Osteocyte (in vitro differentiated cells): ENCODE data around the gene GSTM1. TPM values are rescaled to one million over a fixed set of nuclear protein-coding genes. Genes with fewer than 3 reads are reported as not detected.

Experiments
- DNase-seq: peaks from one replicate; pipeline ENCODE4 v3.0.0; 2021; ENCODE audit warnings: mixed read lengths; ENCODE audit not compliant: unreplicated experiment; ENCODE audit errors: extremely low spot score
- H3K27ac Mint-ChIP-seq: one replicate; pipeline ENCODE4 v1.8.0; 2021; ENCODE audit warnings: mild to moderate bottlenecking, mixed read lengths; ENCODE audit not compliant: unreplicated experiment
- H3K27me3 Mint-ChIP-seq: one replicate; pipeline ENCODE4 v1.8.0; 2021; ENCODE audit warnings: mixed read lengths; ENCODE audit not compliant: unreplicated experiment
- H3K36me3 Mint-ChIP-seq: one replicate; pipeline ENCODE4 v1.8.0; 2021; ENCODE audit warnings: mixed read lengths; ENCODE audit not compliant: unreplicated experiment
- H3K4me1 Mint-ChIP-seq: one replicate; pipeline ENCODE4 v1.8.0; 2021; ENCODE audit warnings: mixed read lengths; ENCODE audit not compliant: unreplicated experiment
- H3K4me3 Mint-ChIP-seq: one replicate; pipeline ENCODE4 v1.8.0; 2021; ENCODE audit warnings: mild to moderate bottlenecking, moderate library complexity, mixed read lengths; ENCODE audit not compliant: unreplicated experiment
- H3K9me3 Mint-ChIP-seq: one replicate; pipeline ENCODE4 v1.8.0; 2021; ENCODE audit warnings: mixed read lengths; ENCODE audit not compliant: unreplicated experiment
- total RNA-seq: library from RNA; stranded (reverse); gene quantifications from 2 replicates; pipeline ENCODE4 v1.2.1, GENCODE V29; 2021
- TF ChIP-seq, protein P1 (sequence below): fragments of 200-600 bp; sonication (generic); IDR thresholded peaks from 2 replicates; pipeline ENCODE4 v1.5.0; 2021; ENCODE audit warnings: antibody characterized with exemption, mild to moderate bottlenecking, moderate library complexity

The GSTM1 gene
- total RNA-seq, 1 donor from 2014 or later: 7.8 TPM

DNA sequence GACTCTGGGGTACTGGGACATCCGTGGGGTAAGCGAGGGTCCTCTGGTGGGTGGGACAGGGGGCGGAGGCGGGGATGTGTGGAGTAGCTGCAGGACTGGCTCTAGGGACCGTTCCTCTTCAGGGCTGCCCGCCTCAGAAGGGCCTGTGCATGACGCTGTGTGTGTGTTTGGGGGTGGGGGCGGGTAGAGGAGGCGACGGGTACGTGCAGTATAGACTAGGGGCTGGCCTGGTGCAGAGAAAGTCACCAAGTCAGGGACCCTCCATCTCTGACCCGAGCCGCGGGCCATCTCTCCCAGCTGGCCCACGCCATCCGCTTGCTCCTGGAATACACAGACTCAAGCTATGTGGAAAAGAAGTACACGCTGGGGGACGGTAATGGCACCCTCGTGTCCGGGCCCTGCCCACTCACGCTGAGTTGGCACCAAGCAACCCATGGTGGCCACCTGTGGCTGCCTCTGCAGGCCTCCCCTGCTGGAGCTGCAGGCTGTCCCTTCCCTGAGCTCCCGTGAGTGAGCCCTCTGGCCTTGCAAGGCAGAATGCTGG, 24.8 kb downstream of the GSTM1 start:
- H3K27ac Mint-ChIP-seq: no peak overlapping the region
- no peak overlapping the region for H3K4me3 Mint-ChIP-seq
- TF ChIP-seq, protein P1, sequence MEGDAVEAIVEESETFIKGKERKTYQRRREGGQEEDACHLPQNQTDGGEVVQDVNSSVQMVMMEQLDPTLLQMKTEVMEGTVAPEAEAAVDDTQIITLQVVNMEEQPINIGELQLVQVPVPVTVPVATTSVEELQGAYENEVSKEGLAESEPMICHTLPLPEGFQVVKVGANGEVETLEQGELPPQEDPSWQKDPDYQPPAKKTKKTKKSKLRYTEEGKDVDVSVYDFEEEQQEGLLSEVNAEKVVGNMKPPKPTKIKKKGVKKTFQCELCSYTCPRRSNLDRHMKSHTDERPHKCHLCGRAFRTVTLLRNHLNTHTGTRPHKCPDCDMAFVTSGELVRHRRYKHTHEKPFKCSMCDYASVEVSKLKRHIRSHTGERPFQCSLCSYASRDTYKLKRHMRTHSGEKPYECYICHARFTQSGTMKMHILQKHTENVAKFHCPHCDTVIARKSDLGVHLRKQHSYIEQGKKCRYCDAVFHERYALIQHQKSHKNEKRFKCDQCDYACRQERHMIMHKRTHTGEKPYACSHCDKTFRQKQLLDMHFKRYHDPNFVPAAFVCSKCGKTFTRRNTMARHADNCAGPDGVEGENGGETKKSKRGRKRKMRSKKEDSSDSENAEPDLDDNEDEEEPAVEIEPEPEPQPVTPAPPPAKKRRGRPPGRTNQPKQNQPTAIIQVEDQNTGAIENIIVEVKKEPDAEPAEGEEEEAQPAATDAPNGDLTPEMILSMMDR: no peak
- peaks cover 2% of the 10 kb centered on the region for H3K36me3 Mint-ChIP-seq
- DNase-seq: no peak
- no peaks in the 10 kb centered on the region for H3K4me1 Mint-ChIP-seq
- peaks cover 18% of the 10 kb centered on the region for H3K9me3 Mint-ChIP-seq
- peaks cover 4% of the 10 kb centered on the region for H3K27me3 Mint-ChIP-seq

DNA sequence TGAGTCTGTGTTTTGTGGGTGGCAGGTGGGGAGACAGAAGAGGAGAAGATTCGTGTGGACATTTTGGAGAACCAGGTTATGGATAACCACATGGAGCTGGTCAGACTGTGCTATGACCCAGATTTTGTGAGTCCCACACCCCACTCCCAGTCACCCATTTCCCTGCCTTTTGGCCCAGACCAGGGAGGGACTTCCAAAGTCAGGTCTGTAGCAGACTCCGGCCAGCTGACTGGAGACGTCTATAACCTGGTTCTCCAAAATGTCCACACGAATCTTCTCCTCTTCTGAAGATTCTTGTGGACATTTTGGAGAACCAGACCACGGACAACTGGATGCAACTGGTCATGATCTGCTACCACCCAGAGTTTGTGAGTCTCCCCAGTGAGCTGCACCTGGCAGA, 26.0 kb downstream of the GSTM1 start:
- no peak for DNase-seq
- Mint-ChIP-seq H3K27ac (no peak overlapping the region), H3K27me3 (peaks cover 2% of the 10 kb centered on the region), H3K36me3 (no peaks in the 10 kb centered on the region), H3K4me1 (no peaks in the 10 kb centered on the region), H3K4me3 (no peak overlapping the region), H3K9me3 (peaks cover 9% of the 10 kb centered on the region)
- TF ChIP-seq, protein P1: no peak

DNA sequence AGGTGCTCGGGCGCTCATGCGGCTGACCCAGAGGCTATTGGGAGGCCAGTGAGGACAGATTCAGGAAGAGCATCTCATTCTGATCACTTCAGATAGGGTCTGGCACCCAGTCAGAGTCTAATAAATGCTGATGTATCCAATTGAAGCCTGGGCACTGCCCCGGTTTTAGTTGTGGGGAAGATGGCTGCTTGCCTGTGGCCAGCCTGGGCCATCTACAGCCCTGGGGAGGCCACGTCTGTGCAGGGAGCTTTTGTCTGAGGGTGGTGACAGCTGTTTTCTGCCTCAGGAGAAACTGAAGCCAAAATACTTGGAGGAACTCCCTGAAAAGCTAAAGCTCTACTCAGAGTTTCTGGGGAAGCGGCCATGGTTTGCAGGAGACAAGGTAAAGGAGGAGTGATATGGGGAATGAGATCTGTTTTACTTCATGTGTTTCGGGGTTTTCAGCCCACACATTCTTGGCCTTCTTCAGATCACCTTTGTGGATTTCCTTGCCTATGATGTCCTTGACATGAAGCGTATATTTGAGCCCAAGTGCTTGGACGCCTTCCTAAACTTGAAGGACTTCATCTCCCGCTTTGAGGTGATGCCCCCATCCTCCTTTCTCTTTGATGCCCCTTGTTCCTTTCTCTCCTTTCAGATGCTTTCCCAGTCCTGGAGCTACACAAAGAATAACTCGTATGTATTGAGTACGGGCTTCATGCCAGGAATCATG, 27.2 kb downstream of the GSTM1 start:
- TF ChIP-seq, protein P1: no peak
- Mint-ChIP-seq H3K4me3 (no peak overlapping the region), H3K9me3 (no peaks in the 10 kb centered on the region), H3K27ac (no peak overlapping the region), H3K4me1 (peaks cover 7% of the 10 kb centered on the region), H3K27me3 (peaks cover 2% of the 10 kb centered on the region), H3K36me3 (no peaks in the 10 kb centered on the region)
- no peak for DNase-seq

DNA sequence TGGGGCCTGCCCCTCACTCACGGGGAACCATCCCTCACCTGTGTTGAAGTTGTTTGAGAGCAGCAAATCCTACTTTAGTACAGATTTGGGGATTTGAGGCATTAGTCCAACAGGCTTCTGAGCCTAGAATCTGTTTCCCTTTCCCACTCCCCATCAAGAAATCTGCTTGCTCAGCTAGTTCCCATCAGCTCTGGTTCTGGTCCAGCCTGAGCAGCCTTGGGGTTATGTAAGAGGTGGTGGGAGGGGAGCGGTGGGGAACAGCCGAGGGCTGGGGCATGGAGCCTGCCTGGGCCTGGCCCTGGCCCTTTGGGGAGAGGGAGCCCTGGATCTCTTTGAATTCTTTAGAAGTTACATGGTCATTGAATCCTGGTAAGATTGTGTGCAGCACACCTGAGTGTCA, 28.5 kb downstream of the GSTM1 start:
- no peak for DNase-seq
- Mint-ChIP-seq H3K27me3 (peaks cover 2% of the 10 kb centered on the region), H3K4me1 (peaks cover 7% of the 10 kb centered on the region), H3K9me3 (no peaks in the 10 kb centered on the region), H3K36me3 (no peaks in the 10 kb centered on the region), H3K4me3 (no peak overlapping the region), H3K27ac (no peak overlapping the region)
- TF ChIP-seq, protein P1: no peak

DNA sequence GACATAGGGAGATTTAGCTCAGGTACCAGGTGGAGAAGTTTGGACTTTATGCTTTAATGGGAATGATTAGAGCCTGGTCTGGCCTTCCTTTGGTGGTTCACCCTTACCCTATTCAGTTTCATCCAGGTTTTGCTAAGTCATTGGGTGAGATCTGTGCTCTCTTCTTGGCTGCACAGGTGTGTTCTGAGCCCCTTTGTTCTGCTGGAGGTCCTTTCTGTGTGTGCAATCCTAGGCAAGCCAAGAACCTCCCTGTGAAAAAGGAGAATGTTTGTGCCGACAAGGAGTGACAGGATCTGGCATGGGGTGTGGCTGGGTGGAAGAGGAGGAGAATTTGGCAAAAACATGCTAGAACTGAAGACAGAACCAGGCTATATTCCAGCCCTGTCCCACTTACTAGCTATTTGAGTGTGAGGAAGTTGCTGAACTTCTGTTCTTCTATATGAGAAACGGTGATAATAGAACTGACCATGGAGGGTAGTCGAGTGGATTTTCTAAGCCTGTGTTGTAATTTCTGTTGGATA, 29.0 kb downstream of the GSTM1 start:
- H3K27ac Mint-ChIP-seq: no peak overlapping the region
- H3K4me1 Mint-ChIP-seq: peaks cover 7% of the 10 kb centered on the region
- TF ChIP-seq, protein P1: no peak
- H3K36me3 Mint-ChIP-seq: no peaks in the 10 kb centered on the region
- peaks cover 2% of the 10 kb centered on the region for H3K27me3 Mint-ChIP-seq
- H3K4me3 Mint-ChIP-seq: no peak overlapping the region
- no peak for DNase-seq
- no peaks in the 10 kb centered on the region for H3K9me3 Mint-ChIP-seq
